ENCODE data around the gene MYO18A.

Gene MYO18A

DNA sequence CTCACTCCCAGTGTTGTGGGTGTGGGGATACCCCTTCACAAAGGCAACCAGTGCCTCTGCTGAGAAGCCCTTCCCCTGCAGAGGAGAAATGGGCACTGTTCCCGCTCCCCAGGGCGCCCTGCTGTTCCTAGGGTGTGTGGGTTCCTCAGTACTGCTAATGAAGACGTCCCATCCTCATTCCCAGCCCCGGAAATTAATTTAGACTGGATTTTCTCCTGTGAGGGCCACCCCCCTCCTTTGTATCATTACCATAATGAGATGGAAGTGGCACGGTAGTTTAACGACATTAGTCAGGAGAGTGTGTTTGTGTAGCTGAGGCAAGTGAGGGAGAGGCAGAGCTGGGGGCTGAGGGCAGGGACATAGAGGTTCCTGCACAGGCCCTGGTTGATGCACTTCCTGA lies 84.1 kb downstream of the MYO18A start:
- TF ChIP-seq, protein P1, sequence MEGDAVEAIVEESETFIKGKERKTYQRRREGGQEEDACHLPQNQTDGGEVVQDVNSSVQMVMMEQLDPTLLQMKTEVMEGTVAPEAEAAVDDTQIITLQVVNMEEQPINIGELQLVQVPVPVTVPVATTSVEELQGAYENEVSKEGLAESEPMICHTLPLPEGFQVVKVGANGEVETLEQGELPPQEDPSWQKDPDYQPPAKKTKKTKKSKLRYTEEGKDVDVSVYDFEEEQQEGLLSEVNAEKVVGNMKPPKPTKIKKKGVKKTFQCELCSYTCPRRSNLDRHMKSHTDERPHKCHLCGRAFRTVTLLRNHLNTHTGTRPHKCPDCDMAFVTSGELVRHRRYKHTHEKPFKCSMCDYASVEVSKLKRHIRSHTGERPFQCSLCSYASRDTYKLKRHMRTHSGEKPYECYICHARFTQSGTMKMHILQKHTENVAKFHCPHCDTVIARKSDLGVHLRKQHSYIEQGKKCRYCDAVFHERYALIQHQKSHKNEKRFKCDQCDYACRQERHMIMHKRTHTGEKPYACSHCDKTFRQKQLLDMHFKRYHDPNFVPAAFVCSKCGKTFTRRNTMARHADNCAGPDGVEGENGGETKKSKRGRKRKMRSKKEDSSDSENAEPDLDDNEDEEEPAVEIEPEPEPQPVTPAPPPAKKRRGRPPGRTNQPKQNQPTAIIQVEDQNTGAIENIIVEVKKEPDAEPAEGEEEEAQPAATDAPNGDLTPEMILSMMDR (IDR thresholded peaks at IDR 0.05): no peak

DNA sequence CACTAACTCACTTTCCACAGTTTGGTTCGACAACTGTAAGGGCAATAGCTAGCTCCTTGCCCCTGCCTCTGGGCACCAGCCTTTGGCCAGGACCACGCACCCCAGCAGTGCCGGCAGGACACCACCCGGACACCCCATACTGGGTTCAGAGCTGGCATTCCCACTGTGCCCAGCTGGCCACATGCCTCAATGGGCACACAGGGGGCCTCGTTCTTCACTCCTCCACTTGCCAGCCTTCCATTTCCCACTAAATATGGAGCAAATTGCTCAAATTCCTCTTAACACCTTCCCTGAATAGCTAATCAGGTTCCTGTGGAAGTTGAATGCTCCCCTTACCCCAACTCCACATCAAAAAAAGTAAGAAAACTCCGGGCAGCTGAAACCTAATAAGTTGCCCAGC lies 84.8 kb downstream of the MYO18A start:
- TF ChIP-seq, protein P1 (IDR thresholded peaks at IDR 0.05): no peak

DNA sequence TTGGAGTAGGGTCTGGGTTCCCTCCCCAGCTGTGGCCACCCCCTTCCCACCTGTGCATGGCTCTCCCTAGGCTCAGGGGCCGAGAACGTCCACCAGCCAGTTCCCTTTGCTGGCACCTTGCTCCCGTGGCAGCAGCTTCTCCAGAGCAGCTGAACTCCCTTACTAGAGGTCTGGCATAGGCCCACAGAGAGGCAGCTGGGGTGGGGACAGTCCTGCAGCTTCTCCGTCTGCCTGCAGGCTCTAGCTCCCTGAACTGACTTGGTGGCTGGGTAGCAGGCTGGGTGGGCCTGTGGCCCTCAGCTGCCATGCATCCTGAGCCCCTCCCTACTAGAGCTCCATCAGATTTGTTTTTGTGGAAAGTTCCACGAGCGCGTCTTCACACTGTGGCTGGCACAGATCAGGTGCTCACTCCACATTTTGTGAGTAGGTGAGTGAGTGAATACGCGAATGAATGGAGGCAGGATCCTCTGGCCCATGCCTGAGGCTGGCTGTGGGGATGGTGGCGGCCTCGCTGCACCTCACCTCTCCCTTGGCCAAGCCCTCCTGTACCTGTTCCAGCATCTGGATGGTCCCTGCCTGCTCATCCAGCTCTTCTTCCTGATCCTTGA lies 86.0 kb downstream of the MYO18A start:
- TF ChIP-seq, protein P1 (IDR thresholded peaks at IDR 0.05): no peak

DNA sequence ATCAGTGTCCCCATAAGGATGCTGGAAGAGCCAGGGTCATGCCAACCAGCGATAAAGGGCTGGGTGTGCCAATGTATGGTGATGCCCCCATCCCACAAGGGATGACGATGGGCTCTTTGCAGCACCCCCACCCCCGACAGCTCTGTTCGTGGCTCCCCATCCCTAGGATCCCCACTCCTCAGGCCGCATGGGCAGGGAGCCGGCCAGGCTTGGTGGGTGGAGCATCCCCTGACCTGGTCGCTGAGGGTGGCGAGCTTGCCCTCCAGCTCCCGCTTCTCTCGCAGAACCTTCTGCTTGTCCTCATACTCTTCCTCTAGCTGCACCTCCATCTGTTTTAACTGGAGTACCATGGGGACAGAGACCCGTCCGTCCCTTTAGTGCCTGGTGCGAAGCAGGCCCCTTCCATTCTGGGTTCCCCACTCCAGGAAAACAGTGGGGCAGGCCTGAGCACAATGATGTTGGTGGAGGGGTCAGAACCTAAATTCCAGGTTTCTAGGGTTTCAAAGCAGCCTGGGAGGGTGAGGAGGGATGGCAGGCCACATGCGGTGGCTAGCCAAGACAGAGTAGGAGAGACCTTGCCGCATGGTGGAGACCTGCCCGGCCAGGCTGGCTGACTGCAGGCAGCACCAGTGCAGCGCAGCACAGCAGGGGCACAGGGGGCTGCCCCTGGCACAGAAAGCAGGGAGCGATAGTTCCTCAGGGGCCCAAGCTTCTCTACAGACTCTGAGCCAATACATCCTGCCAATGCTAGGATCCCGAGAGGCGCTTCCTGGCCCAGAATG lies 86.9 kb downstream of the MYO18A start:
- TF ChIP-seq, protein P1 (IDR thresholded peaks at IDR 0.05): no peak

DNA sequence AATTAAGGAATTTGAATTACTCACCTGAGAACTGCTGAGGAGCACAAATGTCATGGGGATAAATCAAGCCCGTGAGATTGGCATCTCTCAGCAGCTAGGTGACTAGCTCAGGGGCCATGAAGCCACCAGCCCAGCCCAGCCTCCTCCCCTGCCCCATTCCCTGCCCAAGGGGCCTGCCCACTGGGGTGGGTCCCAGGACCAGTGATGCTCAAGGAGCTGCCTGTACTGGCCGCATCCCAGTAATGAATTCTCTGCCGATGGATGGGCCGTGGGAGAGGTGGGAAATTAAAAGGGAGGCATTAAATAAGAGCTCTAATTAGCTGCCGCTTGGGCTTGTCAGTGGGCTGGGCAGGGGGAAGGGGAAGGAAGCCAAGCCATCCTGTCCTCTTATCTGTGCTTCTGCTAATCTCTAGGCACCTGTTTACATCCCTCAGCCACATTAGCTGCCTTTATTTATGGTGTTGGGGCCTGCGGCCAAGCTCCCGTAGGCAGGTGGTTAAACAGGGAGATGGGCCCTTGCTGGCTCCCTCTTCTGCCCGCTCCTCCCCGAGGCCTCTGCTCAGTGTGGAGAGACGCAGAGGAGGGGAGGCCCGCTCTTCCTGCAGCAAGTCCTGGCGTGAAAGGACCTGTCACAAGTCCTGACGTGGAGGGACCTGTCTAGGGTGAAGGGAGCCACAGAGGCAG lies 88.5 kb downstream of the MYO18A start:
- TF ChIP-seq, protein P1 (IDR thresholded peaks at IDR 0.05): no peak

DNA sequence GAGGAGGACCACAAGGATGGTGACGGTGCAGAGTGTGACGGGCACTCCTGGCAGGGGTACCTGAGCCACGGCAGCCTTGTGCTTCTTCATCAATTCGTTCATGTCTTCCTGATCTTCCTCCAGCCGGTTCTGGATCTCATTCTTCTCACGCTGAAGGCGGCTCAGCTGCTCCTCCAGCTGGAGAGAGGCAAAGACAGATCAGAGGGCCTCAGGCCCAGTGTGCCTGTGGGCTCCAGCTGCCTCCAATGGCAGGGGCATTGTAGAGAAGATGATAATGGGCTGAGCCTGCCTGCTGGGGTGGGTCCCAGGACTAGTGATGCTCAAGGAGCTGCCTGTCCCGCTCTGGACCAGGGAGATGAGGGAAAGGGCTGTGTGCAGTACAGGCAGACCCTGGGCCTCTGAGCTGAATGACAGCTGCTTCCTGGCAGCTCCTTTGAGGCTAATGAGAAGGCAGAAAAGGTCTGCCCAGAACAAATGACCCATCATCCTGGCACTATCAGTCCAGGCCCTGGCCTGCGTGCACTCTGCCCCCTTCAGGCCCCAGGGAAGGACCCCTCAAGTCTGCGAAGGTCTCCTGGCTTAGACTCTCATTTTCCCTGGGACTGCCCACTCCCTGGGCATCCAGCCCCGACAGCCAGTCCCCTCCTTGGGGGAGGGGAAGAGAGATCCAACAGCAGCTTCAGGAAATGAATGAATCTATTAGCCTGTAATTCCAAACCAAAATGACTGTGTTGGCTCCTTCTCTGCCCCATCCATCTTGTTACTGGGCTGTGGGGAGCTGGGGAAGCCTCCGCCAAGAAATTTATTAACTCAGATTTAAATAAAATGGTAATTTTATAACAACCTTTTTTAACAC lies 89.2 kb downstream of the MYO18A start:
- TF ChIP-seq, protein P1 (IDR thresholded peaks at IDR 0.05): no peak

DNA sequence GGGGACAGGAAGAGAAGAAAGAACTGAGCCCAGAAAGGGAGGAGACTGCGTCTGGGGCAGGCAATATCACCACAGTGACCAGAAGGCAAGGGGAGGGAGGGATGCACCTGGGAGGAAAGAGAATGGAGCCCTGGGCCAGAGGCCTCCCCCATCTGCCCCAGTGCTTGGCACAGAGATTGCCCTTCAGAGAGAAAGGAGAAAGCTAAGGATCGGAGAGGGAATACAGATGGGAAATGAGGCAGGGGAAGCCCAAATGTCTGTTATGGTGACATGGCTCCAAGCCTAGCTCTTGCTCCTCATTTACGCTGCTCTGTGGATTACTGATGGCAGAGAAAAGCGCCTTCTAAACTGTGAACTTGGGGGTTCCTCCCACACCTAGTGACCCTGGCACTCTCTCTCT lies 90.1 kb downstream of the MYO18A start:
- TF ChIP-seq, protein P1 (IDR thresholded peaks at IDR 0.05): no peak

All from LNCAP (cell line).